Heart right ventricle (tissue), 16 donors: ENCODE data around the gene TWIST2. TPM values are rescaled to one million over a fixed set of nuclear protein-coding genes. Genes with fewer than 3 reads are reported as not detected.

Experiments used
- ATAC-seq, 8 donors: fragments of 200-7000 bp; cut with Tn5 transposase; one replicate each; pipeline ENCODE4 v1.9.1; 2020; ENCODE audit warnings: mild to moderate bottlenecking in 8 of 8, moderate library complexity in 8 of 8, moderate number of reproducible peaks in 1 of 8
- DNase-seq, 2 donors: peaks; one replicate each; pipeline ENCODE4 v3.0.0-alpha.2; 2020
- H3K27ac ChIP-seq, 10 donors: fragments of 200-600 bp; sonication (generic) in 2 of 10; one replicate each; pipeline versions ENCODE4 v1.5.0 to v1.8.0; 2020 to 2022; ENCODE audit warnings: mild to moderate bottlenecking in 3 of 10
- H3K27me3 ChIP-seq, 7 donors: fragments of 200-600 bp; one replicate each; pipeline ENCODE4 v1.8.0; 2021 to 2022; ENCODE audit warnings: mild to moderate bottlenecking in 2 of 7
- H3K36me3 ChIP-seq, 9 donors: fragments of 200-600 bp; sonication (generic) in 1 of 9; one replicate each; pipeline versions ENCODE4 v1.5.0 to v1.8.0; 2020 to 2022; ENCODE audit warnings: mild to moderate bottlenecking in 2 of 9
- H3K4me1 ChIP-seq, 9 donors: fragments of 200-600 bp; sonication (generic) in 1 of 9; one replicate each; pipeline versions ENCODE4 v1.5.0 to v1.8.0; 2020 to 2022; ENCODE audit warnings: mild to moderate bottlenecking in 4 of 9
- H3K4me3 ChIP-seq, 10 donors: fragments of 200-600 bp; sonication (generic) in 2 of 10; one replicate each; pipeline versions ENCODE4 v1.5.0 to v1.8.0; 2020 to 2022; ENCODE audit warnings: mild to moderate bottlenecking in 7 of 10, moderate library complexity in 2 of 10
- H3K9me3 ChIP-seq, 11 donors: fragments of 200-600 bp in 10 of 11; sonication (generic) in 2 of 11; one replicate each; pipeline versions ENCODE4 v1.5.0 to v1.8.0; 2013 to 2022; ENCODE audit warnings: mild to moderate bottlenecking in 2 of 11, control low read depth in 1 of 11, moderate library complexity in 1 of 11
- CTCF ChIP-seq, 9 donors: fragments of 200-600 bp; sonication (generic) in 2 of 9; IDR thresholded peaks; one replicate each; pipeline versions ENCODE4 v1.5.0 to v1.8.0; 2021 to 2022; ENCODE audit warnings: antibody characterized with exemption in 9 of 9, mild to moderate bottlenecking in 5 of 9, moderate library complexity in 1 of 9
- WGBS, 2 donors: extraction: QIAGEN DNeasy Blood & Tissue Kit; methylation state at CpG; one replicate each; pipeline ENCODE4 v1.1.7; 2013; ENCODE audit warnings: inconsistent platforms in 1 of 2; 5-methylcytosine and 5-hydroxymethylcytosine counted together
- intact Hi-C, 10 donors: fragments of 100-400 bp; cut with DNase I; formaldehyde crosslinking; loops; one replicate each; pipeline versions ENCODE4 v1.11.1 to v1.14.2; 2022
- polyA plus RNA-seq, 2 donors: library from polyadenylated mRNA; stranded (reverse); fragments of 200-250 nt; gene quantifications; one replicate each; pipeline ENCODE4 v1.2.3, GENCODE V29; 2013
- total RNA-seq, 10 donors: library from RNA; stranded (reverse); fragmentation: NEBNext Ultra II Directional in 3 of 10; extraction: Animal tissue kit (Norgen Biotek cat#: 25700) in 3 of 10; gene quantifications; one replicate each; pipeline versions ENCODE4 v1.2.1 to v1.2.4, GENCODE V29; 2021 to 2023
- donor health status: Arrhythmogenic right ventricular cardiomyopathy.
- donor health status: ischemic (EF 13 %, LVEDD 7.1; RV severe dilation, severe dysfunction).
- donor health status: healthy with polysubstance abuse.
- donor health status: DM: no; HTN: yes; CAD: no.
- donor health status: DM: no; HTN: no; CAD: no.
- donor health status: ischemic (EF 25% LVEDD 6.9; RV normal size, moderate dysfunction).
- donor health status: ischemic (EF 25% LVEDD 5.7; RV mildly dilated, moderate dysfunction).
- donor health status: healthy.
- donor health status: DM: yes; HTN: yes; CAD: no.
- donor health status: Ischemic cardiomyopathy.
- donor health status: ischemic (EF 35%, LVEDD 5.7; RV mildly dilated, moderate dysfunction).
- donor health status: nonischemic (EF 11% LVEDD 7.7; RV severe dilation, severe dysfunction).
- donor health status: DM: yes; HTN: yes; CAD: no.
- donor health status: PGD.
- donor health status: ischemic (EF 29% LVEDD 5.4; RV normal size, mild dysfunction).
- donor health status: nonischemic (EF 23%, LVEDD 6.1; RV moderate dilation, normal function).

The TWIST2 gene
- total and polyA plus RNA-seq, 12 donors = 0.19 to 3.5 (median 1.1) TPM

GRCh38 chr2:238897122-238897880 lies 49.4 kb downstream of the TWIST2 start:
- no peak for TF ChIP-seq CTCF (IDR thresholded peaks at IDR 0.05)
- ATAC-seq (no peak), DNase-seq (no peak)
- peaks cover 0 to 25% (median 16%) of the 10 kb centered on the region in 9 donors for H3K4me1 ChIP-seq
- no peak overlapping the region for H3K4me3 ChIP-seq
- intact Hi-C loops = no loop called here
- H3K9me3 ChIP-seq = no peaks in the 10 kb centered on the region
- H3K36me3 ChIP-seq = no peaks in the 10 kb centered on the region
- H3K27ac ChIP-seq = peak overlapping the region in 1 of 10 donors; percentile 22
- H3K27me3 ChIP-seq = peaks cover 0 to 46% (median 6%) of the 10 kb centered on the region in 7 donors
- 79 to 80% methylated on average over 19 of the region's 19 CpGs for WGBS, 2 donors

- 59 to 72% methylated on average over 7 of the region's 7 CpGs for WGBS, 2 donors
- Histone ChIP-seq H3K9me3 (no peaks in the 10 kb centered on the region), H3K27me3 (peaks cover 0 to 46% (median 6%) of the 10 kb centered on the region in 7 donors), H3K4me1 (peaks cover 0 to 25% (median 16%) of the 10 kb centered on the region in 9 donors), H3K4me3 (no peak overlapping the region), H3K36me3 (no peaks in the 10 kb centered on the region), H3K27ac (no peak overlapping the region)
- peak in 1 of 8 donors; percentile 11 for ATAC-seq
- DNase-seq = no peak
- intact Hi-C loops = no loop called here
- TF ChIP-seq CTCF (IDR thresholded peaks at IDR 0.05) = no peak
Observed at GRCh38 chr2:238897911-238898311, 50.0 kb downstream of the TWIST2 start.

- 87 to 92% methylated on average over 22 of the region's 22 CpGs for WGBS, 2 donors
- no peaks in the 10 kb centered on the region for H3K9me3 ChIP-seq
- ATAC-seq = no peak
- no peak overlapping the region for H3K4me3 ChIP-seq
- no peak overlapping the region for H3K27ac ChIP-seq
- DNase-seq = no peak
- no peaks in the 10 kb centered on the region for H3K36me3 ChIP-seq
- peaks cover 0 to 25% (median 16%) of the 10 kb centered on the region in 9 donors for H3K4me1 ChIP-seq
- intact Hi-C loops = no loop called here
- TF ChIP-seq CTCF (IDR thresholded peaks at IDR 0.05) = no peak
- peaks cover 0 to 46% (median 6%) of the 10 kb centered on the region in 7 donors for H3K27me3 ChIP-seq
Observed at GRCh38 chr2:238898534-238899281, 50.8 kb downstream of the TWIST2 start.

DNA sequence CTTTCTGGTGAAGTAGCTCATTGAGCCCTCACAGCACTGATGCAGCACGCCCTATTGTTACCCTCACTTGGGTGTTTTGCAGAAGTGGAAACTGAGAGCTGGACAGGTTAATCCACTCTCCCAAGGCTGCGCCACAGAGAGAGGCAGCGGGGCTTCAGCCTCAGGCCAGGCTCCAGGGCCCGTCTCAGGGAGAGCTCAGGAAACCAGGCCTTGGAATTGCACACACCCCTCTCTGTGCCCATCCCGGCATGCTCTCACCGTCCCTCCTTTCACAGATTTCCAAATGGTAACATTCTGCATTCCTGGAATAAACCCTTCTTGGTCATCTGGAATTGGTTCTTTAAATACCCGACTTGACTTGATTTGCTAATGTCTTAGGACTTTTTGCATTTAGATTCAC lies 51.5 kb downstream of the TWIST2 start:
- no peaks in the 10 kb centered on the region for H3K9me3 ChIP-seq
- ATAC-seq (no peak), DNase-seq (no peak)
- intact Hi-C loops = no loop called here
- H3K4me1 ChIP-seq = peaks cover 0 to 23% (median 15%) of the 10 kb centered on the region in 9 donors
- TF ChIP-seq CTCF (IDR thresholded peaks at IDR 0.05) = no peak
- H3K4me3 ChIP-seq = no peak overlapping the region
- peaks cover 0 to 46% (median 6%) of the 10 kb centered on the region in 7 donors for H3K27me3 ChIP-seq
- no peaks in the 10 kb centered on the region for H3K36me3 ChIP-seq
- WGBS, 2 donors = 75 to 86% methylated on average over 7 of the region's 7 CpGs
- no peak overlapping the region for H3K27ac ChIP-seq
